ENCODE results near the gene CHST8. TPM values are rescaled to one million over a fixed set of nuclear protein-coding genes. Genes with fewer than 3 reads are reported as not detected.

Gene CHST8
- total RNA-seq, 1 experiment from 2014 or later, result 33.5 TPM

DNA sequence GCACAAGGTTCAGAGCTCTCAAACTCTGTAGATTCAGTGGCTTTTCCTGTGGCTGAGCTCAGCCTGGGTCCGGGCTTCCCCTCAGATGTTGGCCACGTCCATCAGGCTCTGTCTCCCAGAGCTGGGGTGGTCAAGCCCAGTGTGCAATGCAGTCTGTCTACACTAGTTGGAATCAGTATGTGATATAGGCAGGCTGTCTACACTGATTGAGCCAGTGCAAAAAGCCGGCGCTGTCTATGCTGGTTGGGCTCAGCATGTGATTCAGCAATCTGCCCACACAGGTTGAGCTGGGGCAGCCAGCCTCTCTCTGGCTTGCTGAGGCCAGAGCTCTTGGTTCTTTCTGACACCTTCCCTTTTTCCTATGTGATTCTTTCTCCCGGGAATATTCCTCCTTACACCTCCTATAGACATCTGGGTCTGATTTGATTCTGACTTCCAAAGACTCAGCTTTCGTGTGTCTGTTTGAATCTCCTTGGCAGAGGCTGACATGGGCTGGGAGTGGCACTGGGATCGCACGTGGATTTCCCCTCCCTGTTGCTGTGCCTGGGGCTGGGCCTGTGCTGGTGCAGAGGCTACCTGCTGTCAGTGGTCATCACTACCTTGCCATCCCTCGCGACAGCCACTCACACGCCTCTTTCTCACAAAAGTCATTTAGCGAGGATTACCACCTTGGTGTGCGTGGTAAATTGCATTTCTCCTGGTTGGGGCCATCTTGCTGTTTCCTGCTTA is 9.3 kb downstream of the CHST8 start (continued):
- TF ChIP-seq, protein P1, sequence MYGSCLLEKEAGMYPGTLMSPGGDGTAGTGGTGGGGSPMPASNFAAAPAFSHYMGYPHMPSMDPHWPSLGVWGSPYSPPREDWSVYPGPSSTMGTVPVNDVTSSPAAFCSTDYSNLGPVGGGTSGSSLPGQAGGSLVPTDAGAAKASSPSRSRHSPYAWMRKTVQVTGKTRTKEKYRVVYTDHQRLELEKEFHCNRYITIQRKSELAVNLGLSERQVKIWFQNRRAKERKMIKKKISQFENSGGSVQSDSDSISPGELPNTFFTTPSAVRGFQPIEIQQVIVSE (CRISPR knock-in tag; IDR thresholded peaks at IDR 0.05; ENCODE audit: borderline replicate concordance), result no peak
- TF ChIP-seq GABPB1 (CRISPR knock-in tag; IDR thresholded peaks at IDR 0.05), result no peak
- TF ChIP-seq IRF1 (CRISPR knock-in tag; IDR thresholded peaks at IDR 0.05), result no peak
- TF ChIP-seq ZNF232 (CRISPR knock-in tag; IDR thresholded peaks at IDR 0.05), result no peak
- no peak for TF ChIP-seq IRF2 (CRISPR knock-in tag; IDR thresholded peaks at IDR 0.05; ENCODE audit: borderline replicate concordance, low read depth)
- no peak for TF ChIP-seq CBFB (CRISPR knock-in tag; IDR thresholded peaks at IDR 0.05; ENCODE audit: low read depth)
- TF ChIP-seq ZNF425 (CRISPR knock-in tag; conservative IDR thresholded peaks at IDR 0.05), result no peak

- DNase-seq (ENCODE audit: low spot score) (no peak), ATAC-seq (no peak)
- no peak overlapping the region for H3K4me3 Mint-ChIP-seq
- ChIA-PET POLR2A (no interaction called here), CTCF (interaction anchor here (0.8 kb wide), 1 partner anchor 9 kb away, joined by 4 read pairs; no protein-coding TSS in a partner anchor)
- H3K36me3 Mint-ChIP-seq, result no peaks in the 10 kb centered on the region
- H3K4me1 Mint-ChIP-seq, result peaks cover 46% of the 10 kb centered on the region
- no peak overlapping the region; the same call in 1 of the 2 replicates for H3K27ac Mint-ChIP-seq
- no peaks in the 10 kb centered on the region for H3K27me3 Mint-ChIP-seq (ENCODE audit: low read depth)
- no peaks in the 10 kb centered on the region for H3K9me3 Mint-ChIP-seq
- TF ChIP-seq JUN (CRISPR knock-in tag; IDR thresholded peaks at IDR 0.05) (no peak), ZNF396 (CRISPR knock-in tag; IDR thresholded peaks at IDR 0.05; ENCODE audit: borderline replicate concordance) (no peak), ZBTB43 (CRISPR knock-in tag; IDR thresholded peaks at IDR 0.05) (no peak), JAZF1 (CRISPR knock-in tag; IDR thresholded peaks at IDR 0.05) (no peak), PRRX2 (CRISPR knock-in tag; IDR thresholded peaks at IDR 0.05) (no peak), ATF6 (CRISPR knock-in tag; IDR thresholded peaks at IDR 0.05) (no peak), ESRRA (CRISPR knock-in tag; IDR thresholded peaks at IDR 0.05; ENCODE audit: borderline replicate concordance) (no peak), ELF4 (CRISPR knock-in tag; IDR thresholded peaks at IDR 0.05; ENCODE audit: low read depth) (no peak), NFATC4 (CRISPR knock-in tag; IDR thresholded peaks at IDR 0.05) (no peak), CBFB (CRISPR knock-in tag; IDR thresholded peaks at IDR 0.05; ENCODE audit: low read depth) (no peak)
- TF ChIP-seq, protein P2, sequence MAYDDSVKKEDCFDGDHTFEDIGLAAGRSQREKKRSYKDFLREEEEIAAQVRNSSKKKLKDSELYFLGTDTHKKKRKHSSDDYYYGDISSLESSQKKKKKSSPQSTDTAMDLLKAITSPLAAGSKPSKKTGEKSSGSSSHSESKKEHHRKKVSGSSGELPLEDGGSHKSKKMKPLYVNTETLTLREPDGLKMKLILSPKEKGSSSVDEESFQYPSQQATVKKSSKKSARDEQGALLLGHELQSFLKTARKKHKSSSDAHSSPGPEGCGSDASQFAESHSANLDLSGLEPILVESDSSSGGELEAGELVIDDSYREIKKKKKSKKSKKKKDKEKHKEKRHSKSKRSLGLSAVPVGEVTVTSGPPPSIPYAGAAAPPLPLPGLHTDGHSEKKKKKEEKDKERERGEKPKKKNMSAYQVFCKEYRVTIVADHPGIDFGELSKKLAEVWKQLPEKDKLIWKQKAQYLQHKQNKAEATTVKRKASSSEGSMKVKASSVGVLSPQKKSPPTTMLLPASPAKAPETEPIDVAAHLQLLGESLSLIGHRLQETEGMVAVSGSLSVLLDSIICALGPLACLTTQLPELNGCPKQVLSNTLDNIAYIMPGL (CRISPR knock-in tag; IDR thresholded peaks at IDR 0.05), result no peak
- TF ChIP-seq, protein P1 (CRISPR knock-in tag; IDR thresholded peaks at IDR 0.05; ENCODE audit: borderline replicate concordance), result no peak
- TF ChIP-seq, protein P3, sequence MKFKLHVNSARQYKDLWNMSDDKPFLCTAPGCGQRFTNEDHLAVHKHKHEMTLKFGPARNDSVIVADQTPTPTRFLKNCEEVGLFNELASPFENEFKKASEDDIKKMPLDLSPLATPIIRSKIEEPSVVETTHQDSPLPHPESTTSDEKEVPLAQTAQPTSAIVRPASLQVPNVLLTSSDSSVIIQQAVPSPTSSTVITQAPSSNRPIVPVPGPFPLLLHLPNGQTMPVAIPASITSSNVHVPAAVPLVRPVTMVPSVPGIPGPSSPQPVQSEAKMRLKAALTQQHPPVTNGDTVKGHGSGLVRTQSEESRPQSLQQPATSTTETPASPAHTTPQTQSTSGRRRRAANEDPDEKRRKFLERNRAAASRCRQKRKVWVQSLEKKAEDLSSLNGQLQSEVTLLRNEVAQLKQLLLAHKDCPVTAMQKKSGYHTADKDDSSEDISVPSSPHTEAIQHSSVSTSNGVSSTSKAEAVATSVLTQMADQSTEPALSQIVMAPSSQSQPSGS (CRISPR knock-in tag; IDR thresholded peaks at IDR 0.05; ENCODE audit: borderline replicate concordance, low read depth), result no peak
- TF ChIP-seq, protein P4, sequence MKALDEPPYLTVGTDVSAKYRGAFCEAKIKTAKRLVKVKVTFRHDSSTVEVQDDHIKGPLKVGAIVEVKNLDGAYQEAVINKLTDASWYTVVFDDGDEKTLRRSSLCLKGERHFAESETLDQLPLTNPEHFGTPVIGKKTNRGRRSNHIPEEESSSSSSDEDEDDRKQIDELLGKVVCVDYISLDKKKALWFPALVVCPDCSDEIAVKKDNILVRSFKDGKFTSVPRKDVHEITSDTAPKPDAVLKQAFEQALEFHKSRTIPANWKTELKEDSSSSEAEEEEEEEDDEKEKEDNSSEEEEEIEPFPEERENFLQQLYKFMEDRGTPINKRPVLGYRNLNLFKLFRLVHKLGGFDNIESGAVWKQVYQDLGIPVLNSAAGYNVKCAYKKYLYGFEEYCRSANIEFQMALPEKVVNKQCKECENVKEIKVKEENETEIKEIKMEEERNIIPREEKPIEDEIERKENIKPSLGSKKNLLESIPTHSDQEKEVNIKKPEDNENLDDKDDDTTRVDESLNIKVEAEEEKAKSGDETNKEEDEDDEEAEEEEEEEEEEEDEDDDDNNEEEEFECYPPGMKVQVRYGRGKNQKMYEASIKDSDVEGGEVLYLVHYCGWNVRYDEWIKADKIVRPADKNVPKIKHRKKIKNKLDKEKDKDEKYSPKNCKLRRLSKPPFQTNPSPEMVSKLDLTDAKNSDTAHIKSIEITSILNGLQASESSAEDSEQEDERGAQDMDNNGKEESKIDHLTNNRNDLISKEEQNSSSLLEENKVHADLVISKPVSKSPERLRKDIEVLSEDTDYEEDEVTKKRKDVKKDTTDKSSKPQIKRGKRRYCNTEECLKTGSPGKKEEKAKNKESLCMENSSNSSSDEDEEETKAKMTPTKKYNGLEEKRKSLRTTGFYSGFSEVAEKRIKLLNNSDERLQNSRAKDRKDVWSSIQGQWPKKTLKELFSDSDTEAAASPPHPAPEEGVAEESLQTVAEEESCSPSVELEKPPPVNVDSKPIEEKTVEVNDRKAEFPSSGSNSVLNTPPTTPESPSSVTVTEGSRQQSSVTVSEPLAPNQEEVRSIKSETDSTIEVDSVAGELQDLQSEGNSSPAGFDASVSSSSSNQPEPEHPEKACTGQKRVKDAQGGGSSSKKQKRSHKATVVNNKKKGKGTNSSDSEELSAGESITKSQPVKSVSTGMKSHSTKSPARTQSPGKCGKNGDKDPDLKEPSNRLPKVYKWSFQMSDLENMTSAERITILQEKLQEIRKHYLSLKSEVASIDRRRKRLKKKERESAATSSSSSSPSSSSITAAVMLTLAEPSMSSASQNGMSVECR (CRISPR knock-in tag; IDR thresholded peaks at IDR 0.05; ENCODE audit: borderline replicate concordance), result no peak
Measured at GRCh38 chr19:33631609-33631973, 9.8 kb downstream of the CHST8 start.

Data from WTC11 (cell line).